ENCODE results near the gene KDM5C.

Gene KDM5C

DNA sequence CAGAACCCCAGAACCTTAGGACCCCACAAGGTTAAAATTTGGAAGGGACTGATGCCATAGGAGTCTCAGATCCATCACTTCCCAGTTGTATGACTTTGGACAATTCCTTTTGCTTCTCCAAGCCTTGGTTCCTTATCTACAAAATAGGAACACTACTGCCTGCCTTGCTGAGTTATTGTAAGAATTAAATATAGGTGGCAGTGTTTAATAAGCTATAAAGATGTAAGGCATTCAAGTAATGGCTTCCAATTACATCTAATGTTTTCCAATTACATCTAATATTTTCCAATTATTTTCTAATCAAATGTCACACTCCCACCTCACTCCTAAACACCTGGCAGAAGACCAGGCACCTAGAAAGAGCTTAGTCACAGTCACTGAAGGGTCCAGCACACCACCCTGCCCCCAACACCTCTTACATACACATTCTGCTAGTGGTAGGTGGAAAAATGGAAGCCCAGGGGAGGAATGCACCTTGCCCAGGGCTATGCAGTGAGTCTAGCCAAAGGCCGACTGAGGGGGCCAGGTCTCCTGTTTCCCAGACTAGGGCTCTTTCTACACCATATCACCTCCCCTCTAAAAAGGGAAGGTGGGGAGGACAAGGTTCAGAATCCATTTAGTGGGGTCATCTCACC, 24.5 kb upstream of the KDM5C start:
- no peak for DNase-seq

DNA sequence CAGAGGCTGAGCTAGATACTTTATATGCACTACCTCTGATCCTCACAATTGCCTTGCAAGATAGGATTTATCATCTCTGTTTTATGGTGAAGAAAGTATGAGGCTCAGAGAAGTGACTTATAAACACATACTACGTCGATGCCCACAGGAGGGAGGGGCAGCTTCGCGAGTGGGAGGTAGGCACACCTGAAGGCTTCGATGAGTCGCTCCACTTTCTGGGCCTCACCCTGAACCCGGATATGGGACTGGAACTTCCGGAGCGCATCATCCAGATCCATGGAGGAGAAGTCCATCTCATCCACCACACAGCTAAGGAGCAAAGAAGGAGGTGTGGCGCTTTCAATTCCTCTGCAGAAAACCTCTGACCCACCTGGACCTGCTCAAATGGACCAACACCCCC, 22.9 kb upstream of the KDM5C start:
- DNase-seq, result no peak

DNA sequence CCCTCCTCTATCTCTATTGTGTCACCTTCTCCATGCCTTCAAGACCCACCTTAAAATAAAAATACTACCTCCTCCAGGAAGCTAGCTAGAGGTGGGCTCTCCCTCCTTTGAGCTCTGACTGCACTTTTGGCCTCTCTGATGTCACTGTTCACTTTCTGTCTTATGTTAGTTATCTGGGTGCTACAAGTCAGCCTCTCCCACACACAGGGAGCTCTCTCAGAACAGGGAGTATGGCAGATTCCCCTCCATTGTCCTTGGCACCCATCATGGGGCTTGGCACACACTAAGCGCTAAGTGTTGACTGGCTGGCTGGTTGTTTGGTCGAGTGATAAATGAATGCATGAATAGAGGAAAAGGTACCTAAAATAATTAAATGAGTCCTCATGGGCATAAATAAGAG, 21.2 kb upstream of the KDM5C start:
- no peak for DNase-seq

DNA sequence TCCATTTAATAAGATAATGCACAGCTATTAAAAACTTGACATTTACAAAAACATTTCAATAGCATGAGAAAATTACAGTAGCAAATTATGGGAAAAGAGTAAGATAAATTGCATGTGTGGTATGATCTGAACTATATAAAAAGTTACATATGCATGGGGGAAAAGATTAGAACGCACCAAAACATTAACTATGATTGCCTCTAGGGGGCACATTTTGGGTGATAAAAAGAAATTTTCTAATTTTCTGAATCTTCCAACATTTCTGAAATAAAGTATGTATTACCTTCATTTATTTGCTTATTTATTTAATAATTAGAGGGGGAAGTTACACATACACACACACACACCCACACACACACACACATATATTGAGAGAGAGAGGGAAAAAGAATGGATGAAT, 19.6 kb upstream of the KDM5C start:
- no peak for DNase-seq

DNA sequence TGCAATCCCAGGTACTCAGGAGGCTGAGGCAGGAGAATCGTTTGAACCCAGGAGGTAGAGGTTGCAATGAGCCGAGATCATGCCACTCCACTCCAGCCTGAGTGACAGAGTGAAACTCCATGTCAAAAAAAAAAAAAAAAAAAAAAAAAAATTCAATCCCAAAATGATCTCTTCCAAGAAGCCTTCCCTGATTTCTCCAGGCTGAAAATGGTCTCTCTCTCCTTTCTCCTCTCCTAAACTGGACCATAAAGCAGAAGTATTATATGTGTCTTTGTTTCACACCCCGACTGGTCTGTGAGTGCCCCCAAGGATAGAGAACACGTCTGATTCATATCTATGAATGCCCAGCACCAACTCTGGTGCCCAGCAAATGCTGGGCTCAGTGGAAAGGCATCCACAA, 17.3 kb upstream of the KDM5C start:
- no peak for DNase-seq

DNA sequence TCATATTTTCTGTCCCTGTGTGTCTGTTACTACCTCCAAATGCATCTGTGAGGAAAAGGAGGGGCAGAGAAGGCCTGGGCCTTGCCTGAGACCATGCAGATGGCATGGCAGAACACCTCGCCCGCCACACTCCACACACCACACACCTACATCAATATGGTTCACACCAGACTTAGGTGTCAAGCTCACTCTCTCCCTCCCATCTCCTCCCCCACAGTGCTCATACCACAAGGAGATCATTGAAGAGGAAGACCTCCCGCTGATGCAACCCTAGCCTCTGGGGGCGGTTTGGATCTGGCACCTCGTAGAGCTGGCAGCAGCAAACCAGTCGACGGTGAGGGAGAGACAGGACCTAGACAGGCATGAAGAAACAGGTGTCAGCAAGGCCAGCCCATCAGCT, 16.6 kb upstream of the KDM5C start:
- DNase-seq, result no peak

DNA sequence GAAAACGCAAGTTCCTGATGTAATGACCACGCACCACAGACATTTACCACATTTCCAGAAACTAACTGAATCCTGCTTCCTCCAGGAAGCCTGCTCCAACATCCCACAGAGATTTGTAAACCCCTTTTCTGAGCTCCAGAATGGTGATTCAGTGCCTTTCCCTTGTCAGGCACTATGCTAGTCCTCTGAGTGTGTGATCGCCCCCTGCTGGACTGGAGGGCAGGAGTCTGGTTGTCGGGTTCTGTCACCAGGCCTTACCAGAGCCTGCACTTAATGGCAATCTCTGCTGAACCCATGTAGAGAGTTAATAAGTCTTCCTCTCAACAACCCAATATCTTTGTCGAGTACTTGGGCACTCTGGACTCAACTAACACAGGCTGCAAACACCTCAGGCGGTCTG, 14.5 kb upstream of the KDM5C start:
- DNase-seq, result no peak

DNA sequence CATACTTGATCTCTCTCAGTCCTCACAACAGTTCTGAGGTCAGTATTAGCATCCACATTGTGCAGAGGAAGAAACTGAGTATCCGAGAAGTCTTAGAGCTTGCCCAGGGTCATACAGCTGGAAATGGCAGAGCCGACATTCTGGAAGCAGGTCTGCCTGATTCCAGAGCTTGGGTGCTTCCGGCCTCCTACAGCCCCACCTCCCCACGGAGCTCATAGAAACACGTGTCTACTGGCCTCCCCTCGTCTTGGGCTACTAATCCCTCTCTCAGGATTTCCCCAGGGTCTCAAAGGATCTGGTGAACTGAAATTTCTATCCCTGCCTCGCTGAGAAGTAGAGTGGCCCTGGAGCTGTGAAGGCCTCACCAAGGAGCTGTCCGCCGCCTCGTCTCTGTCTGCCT, 12.0 kb upstream of the KDM5C start:
- DNase-seq, result no peak

DNA sequence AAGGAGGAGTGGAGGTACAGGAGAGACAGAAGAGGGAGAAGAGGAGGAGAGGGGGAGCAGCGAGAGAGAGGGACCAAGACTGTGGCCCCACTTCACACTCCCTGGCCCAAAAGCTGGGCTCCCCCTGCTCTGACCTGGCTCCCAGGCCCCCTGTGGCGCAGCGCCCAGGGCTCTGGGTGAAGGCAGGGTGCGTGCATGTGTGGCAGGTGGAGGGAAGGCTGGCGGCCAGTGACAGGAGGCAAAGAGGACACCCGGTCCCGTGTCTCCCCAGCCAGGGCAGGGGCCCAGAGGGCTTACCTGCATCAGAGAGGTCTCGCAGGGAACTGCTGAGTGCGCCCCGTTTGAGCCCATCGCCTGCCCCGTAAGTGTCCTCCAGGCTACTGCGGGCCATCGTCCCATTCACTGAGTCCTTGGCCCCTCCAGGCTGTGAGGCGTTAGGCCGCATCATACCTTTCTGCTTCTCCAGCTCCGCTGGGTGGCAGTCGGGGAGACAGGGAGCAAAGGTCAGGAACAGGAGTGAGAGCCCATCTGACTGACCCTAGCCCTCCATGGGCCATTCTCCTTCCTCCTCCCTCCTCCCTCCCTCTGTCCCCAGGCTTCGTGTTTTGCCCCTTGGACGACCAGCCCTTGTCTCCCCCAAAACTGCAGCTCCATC, 11.1 kb upstream of the KDM5C start:
- no peak for DNase-seq

DNA sequence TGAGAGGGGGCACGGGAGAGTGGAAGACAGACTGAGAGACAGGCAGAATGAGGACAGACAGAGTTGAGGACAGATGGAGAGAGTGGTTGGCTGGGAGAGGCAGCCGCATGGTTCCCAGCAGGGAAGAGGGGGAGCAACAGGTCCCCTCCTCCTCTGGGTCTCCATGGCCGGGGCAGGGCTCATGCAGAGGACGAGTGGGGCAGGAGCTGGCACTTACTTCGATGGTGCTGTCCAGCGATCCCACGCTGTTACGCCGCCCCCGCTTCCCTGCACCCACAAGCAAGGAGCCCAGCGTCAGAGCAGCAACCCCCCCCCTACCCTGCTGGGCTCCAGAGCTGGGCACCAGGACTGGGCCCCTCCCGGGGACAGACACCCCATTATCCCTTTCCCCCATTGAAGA, 10.6 kb upstream of the KDM5C start:
- no peak for DNase-seq

DNA sequence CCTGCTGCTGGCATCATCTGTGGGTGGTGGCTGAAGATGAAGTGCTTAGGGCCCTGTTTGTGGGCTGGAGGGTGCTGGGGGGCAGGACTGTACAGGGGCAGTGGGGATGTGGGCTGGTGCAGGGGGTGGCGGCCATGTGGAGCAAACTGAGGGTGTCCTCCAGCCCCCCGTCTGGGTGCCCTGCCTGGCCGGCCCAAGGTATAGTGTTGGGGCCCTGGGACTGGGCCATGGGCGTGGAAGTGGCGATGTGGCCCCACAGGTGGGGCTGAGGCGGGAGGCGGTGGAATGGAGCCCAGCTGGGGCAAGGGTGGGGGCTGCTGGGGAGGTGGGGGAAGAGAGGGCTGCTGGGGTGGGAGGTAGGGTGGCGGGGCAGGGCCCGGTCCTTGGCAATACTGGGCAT, 9.5 kb upstream of the KDM5C start:
- DNase-seq, result no peak

DNA sequence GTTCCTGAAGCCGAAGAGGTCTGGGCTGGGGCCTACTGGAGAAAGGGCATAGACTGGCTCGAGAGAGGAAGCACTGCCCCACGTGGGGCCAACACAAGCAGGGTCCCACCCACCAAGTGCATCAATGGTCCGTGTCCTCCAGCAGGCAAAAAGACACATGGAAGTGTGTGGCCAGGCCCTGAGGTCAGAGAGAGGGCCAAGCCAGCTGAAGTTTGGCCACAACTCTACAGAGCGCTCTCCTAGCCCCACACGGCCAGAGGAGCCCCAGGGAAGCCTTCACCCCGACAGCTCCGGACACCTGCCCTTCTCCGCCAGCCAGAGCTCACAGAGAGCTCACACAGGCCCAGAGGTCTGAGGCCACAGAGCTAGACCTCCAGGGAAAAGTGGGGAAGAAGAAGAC, 8.5 kb upstream of the KDM5C start:
- DNase-seq, result no peak

DNA sequence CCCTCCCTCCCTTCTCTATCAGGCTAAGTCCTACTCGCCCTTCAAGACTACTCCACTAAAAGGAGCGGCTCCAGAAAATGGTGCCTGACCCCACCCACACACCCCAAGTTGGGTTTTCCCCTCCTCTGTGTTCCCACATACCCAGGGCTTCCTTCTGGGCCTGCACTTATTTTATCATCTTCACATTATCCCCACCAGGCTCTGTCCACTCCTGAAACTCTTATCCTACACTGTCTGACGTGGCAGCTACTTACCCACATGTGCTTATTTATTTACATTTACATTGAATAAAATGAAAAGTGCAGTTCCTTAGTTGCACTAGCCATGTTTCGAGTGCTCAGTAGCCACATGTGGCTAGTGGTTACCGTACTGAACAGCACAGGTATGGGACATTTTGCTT, 5.1 kb upstream of the KDM5C start:
- DNase-seq, result no peak

DNA sequence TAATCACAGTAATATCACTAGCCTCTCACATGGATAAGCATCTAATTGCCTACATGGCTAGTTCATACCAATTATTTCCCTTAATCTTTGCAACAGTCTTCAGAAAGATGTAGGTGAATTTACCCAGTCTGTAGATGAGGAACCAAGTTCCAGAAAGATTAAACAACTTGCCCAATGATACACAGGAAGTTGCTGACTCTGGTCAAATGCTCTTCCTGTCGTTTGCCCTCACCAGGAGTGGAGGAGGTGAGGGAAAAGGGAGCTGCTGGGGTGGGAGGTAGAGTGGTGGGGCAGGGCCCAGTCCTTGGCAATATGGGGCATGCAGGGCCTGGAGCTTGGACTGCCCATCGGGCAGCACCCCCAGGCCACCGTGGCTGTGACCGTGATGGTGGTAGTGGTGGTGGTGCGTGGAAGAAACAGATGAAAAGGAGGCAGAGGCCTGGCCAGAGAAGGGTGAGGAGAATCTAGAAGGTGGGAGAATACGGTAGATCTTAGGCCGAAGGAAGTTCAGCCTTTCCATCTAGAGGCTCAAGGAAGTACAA, 2.3 kb upstream of the KDM5C start:
- DNase-seq, result no peak

DNA sequence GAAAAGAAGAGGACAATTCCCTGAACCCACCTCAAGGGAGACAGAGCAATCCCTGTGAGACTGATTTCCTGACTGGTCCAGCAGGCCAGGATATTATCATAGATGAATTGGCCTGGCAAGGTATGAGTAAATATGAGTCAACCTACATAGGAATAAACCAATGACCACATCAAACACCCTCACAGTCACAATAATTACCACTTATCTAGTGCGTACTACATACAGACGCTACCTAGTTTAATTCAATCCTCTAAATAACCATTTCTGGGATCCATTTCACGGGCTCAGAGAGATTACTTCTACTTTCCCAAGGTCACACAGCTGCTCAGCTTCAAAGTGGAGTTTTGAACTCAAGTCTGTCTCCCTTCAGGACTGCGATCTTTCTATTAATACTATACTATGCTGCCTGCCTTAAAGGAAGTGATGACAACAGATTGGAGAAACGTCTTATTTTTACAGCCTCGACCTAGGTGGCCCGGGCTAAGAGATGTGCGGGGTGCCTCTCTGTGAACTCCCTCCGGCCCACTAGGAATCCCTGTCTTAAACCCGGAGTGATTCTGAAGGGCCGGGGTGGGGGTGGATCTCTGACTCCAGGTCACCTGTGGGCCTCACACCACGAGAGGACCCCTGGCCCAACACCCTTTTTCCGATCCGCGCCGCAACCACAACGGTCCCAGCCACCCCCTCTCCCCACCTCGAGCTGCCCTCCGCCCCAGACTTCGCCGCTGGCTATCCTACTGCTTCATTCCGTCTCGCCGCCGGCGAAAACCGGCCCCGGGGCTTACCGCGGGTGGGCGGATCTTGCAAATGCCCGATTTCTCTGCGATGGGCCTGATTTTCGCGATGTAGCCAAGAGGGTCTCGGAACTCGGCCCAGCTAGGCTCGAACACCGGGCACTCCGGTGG, 800 bp downstream of the KDM5C start:
- DNase-seq, result peak; percentile 7

DNA sequence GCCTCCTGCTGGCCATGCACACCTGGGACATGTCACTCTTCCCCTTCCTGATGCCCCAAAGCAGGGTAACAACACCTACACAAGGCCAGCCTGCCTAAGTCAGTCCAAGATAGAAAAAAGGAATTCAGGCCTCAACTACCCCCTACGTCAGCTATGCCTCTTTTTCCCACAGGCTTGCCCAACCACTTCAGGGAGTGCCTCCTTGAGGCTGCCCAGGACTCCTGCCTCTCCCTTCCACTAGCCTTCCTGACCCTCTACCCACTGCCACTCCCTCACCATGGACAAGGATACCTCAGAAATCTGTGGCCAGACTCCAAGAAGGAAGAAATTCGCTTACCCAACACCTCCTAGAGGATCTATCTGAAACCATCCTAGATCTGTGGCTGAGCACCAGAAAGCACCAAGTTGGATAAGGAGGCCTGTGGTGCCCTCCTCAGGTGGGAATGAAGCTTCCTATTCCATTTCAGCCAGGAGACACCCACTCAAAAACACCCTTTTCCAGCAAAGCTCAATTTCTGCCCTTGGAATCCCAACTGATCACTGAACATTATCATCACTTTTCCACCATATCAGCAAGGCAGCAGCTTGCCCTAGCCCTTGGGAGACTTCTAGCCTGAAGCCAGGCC, 1.8 kb downstream of the KDM5C start:
- no peak for DNase-seq

DNA sequence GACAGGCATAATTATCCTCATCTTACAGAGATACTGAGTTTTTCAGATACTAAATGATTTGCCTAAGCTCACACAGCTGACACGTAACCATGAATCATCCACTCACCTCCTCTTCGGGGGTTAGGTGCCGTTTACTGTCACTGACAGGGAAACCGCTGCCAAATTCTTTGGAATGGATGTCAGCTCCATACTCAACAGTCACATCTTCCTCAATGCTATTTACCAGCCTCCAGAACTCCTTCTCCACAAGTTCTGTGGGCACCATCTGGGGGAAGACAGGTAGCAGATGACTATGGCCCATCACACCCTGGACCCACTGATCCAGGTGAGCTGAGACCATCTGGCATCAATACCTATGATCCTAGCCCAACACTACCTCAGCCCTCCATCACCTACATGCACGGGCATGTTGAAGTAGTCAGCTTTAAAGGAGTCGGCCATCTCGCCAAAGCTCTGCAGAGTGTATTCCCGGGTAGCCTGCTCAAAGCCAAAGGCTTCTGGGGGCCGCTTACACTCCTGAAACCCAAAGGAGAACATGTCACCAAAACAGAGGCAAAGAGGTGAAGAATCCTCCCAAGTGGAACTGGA, 13.5 kb downstream of the KDM5C start:
- no peak for DNase-seq

DNA sequence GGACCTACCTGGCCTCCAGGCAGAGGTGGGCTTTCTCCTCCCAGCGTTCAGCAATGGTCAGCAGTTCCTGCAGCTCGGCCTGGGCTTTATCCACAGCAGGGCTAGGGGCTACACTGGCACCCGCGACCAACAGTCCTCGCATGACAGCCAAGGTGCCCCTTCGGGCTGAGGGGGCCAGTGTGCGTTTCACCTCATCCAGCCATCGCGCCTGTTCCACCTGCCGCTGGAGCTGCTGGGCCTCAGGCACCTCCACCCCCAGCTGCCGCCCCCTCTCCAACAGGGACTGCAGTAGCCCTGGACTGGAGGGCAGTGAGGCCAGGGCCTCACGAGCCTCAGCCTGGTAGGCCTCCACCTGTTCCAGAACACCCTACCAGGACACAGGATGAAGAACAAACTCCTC, 28.3 kb downstream of the KDM5C start:
- DNase-seq, result no peak

DNA sequence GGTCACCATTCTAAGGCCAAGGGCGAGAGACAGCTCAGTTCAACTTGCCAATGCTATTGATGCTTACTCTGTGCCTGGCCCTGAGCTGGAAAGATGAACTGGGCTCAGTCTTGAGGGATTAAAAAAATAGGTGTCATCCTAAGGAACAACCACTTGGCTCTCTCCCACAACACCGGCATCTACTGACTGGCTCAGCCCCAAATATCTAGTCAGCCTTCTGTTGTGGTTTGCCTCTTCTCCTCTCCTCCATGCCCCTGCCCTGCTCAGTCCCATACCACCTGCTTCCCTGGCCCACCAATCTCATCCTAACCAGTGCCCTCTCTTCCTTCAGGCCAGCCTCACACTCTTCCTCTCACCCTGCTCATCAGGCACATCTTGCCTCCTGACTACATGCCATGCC, 29.6 kb downstream of the KDM5C start:
- DNase-seq, result no peak

DNA sequence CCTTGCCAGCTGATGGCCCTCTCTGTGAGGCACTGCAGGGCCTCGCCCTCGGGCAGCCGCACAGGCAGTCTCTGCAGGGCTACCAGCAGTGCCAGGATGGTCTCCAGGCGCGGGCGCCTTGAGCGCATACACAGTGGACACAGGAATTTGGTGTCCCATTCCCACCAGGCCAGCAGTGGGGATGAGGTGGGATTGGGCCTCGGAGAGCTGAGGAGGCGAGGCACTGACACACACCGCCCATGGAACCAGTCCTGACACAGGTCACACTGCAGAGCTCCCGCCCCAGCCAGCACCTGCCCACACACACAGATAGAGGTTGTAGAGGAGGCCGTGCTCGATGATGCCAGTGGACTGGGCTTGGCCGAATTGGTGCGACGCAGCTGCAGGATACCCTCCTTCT, 30.7 kb downstream of the KDM5C start:
- no peak for DNase-seq

DNA sequence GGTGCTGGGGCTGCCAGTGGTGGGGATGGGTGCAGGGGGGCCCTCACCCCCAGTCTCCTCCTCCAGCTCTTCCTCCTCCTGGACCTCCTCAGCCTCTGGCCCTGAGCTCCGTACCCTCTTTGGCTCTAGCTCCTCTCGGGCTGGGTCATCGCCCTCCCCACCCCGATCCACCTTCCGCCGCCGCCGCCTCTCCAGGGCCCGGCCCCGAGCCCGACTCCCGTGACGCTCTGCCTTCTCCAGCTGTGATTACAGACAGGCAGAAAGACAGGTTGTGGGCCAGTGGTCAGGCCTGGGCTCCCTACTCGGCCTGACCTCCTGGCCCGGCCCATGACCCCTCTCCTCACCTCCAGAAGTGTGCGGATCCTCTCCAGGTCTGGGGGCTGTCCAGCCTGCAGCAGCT, 31.9 kb downstream of the KDM5C start:
- no peak for DNase-seq

DNA sequence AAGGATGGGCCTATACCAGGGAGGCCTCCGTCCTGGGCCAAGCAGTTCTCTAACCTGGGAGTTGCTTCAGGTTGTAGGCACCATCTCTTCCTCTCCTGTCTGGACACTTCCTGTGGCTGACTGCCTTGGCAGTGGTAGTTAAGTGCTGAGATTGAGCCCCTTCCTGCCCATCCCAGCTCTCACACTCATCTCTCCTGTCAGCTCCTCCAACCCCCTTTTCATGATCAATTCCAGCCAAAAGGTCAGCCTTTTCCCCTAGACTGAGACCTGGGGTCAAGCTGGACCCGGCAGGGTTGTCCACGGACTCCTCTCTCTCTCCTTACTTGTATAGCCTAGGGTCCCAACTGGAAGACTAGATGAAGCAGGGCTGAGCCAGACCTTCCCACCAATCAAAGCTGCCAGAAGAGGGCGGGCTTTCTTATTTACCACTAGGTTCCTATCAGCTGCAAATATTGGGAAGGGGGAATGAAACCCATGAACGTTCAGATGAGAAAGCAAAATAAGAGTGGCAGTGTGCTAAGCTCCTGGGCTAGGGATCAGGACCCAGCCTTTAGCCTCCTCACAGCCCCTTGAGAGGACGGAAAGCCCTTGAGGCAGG, 34.5 kb downstream of the KDM5C start:
- DNase-seq, result no peak

DNA sequence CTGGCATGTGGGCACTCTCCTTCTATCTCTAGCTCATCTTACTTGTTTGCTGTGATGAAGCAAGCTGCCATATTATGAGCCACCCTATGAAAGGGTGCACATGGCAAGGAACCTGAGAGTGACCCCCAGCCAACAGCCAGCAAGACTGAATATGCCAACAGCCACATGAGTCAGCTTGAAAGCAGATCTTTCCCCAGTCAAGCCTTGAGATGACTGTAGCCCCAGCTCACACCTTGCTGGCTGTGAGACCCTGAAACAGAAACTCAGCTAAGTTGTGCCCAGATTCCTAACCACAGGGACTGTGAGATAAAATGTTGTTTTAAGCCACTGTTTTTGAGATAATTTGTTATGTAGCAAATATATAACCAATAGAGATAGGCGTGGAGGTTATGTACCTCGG, 36.2 kb downstream of the KDM5C start:
- DNase-seq, result no peak
